Natural killer cell (primary cell): ENCODE data around the gene SNAP47. TPM values are rescaled to one million over a fixed set of nuclear protein-coding genes. Genes with fewer than 3 reads are reported as not detected.

Experiments
- ATAC-seq, 3 donors: fragments of 150-1000 bp in 2 of 3; fragments of 200-7000 bp in 1 of 3; cut with Tn5 transposase; 1 replicate in 1 of 3; 2 replicates in 2 of 3; pipeline ENCODE4 v1.10.0; 2021; ENCODE audit warnings: mild to moderate bottlenecking in 2 of 3, moderate library complexity in 2 of 3
- DNase-seq, 2 donors: peaks; one replicate each; pipeline versions ENCODE4 v3.0.0 to v3.0.0-alpha.2; 2013 to 2021; ENCODE audit warnings: mixed read lengths in 1 of 2
- H3K27ac ChIP-seq: one replicate; pipeline ENCODE4 v1.5.1; 2013; ENCODE audit warnings: mild to moderate bottlenecking, low read length
- H3K27me3 ChIP-seq: one replicate; pipeline ENCODE4 v1.6.1; 2013; ENCODE audit warnings: low read length; ENCODE audit not compliant: control insufficient read depth, insufficient read depth
- H3K36me3 ChIP-seq: one replicate; pipeline ENCODE4 v1.6.1; 2013; ENCODE audit warnings: low read length; ENCODE audit not compliant: control insufficient read depth, insufficient read depth
- H3K4me1 ChIP-seq: one replicate; pipeline ENCODE4 v1.6.1; 2013; ENCODE audit warnings: low read length; ENCODE audit not compliant: control insufficient read depth, insufficient read depth
- H3K4me3 ChIP-seq: one replicate; pipeline ENCODE4 v1.5.1; 2013; ENCODE audit warnings: low read length
- H3K9me3 ChIP-seq: one replicate; pipeline ENCODE4 v1.6.1; 2013; ENCODE audit warnings: low read length; ENCODE audit not compliant: control insufficient read depth, insufficient read depth
- H3K27ac Mint-ChIP-seq, 2 donors: one replicate each; pipeline ENCODE4 v1.8.0; 2022; ENCODE audit warnings: mild to moderate bottlenecking in 2 of 2, mixed read lengths in 2 of 2, moderate library complexity in 1 of 2
- H3K27me3 Mint-ChIP-seq, 2 donors: one replicate each; pipeline ENCODE4 v1.8.0; 2022; ENCODE audit warnings: low read depth in 2 of 2, mixed read lengths in 2 of 2
- H3K36me3 Mint-ChIP-seq: one replicate; pipeline ENCODE4 v1.8.0; 2022; ENCODE audit warnings: mixed read lengths
- H3K4me1 Mint-ChIP-seq, 2 donors: one replicate each; pipeline ENCODE4 v1.8.0; 2022; ENCODE audit warnings: mixed read lengths in 2 of 2
- H3K4me3 Mint-ChIP-seq: one replicate; pipeline ENCODE4 v1.8.0; 2022; ENCODE audit warnings: mild to moderate bottlenecking, moderate library complexity, mixed read lengths
- H3K9me3 Mint-ChIP-seq, 2 donors: one replicate each; pipeline ENCODE4 v1.8.0; 2022; ENCODE audit warnings: mixed read lengths in 2 of 2
- WGBS: methylation state at CpG from one replicate; pipeline ENCODE4 v1.1.7; 2013; ENCODE audit warnings: missing lambda C conversion rate; ENCODE audit not compliant: insufficient coverage; 5-methylcytosine and 5-hydroxymethylcytosine counted together
- intact Hi-C: fragments of 100-400 bp; cut with micrococcal nuclease; formaldehyde crosslinking; loops from one replicate; pipeline ENCODE4 v1.14.2; 2022
- total RNA-seq, 4 donors: library from RNA; stranded (reverse); fragments of 120-200 nt in 1 of 4; gene quantifications; one replicate each; pipeline versions ENCODE4 v1.2.3 to v1.2.4, GENCODE V29; 2013 to 2022
- TF ChIP-seq, protein P1 (sequence below): fragments of 200-600 bp; IDR thresholded peaks from one replicate; pipeline ENCODE4 v1.8.0; 2022; ENCODE audit warnings: antibody characterized with exemption

SNAP47 gene
- total RNA-seq, 3 donors from 2014 or later (not counting 1 experiment from before 2014, with no cell fraction given): 19.0 to 24.2 (median 23.1) TPM

DNA sequence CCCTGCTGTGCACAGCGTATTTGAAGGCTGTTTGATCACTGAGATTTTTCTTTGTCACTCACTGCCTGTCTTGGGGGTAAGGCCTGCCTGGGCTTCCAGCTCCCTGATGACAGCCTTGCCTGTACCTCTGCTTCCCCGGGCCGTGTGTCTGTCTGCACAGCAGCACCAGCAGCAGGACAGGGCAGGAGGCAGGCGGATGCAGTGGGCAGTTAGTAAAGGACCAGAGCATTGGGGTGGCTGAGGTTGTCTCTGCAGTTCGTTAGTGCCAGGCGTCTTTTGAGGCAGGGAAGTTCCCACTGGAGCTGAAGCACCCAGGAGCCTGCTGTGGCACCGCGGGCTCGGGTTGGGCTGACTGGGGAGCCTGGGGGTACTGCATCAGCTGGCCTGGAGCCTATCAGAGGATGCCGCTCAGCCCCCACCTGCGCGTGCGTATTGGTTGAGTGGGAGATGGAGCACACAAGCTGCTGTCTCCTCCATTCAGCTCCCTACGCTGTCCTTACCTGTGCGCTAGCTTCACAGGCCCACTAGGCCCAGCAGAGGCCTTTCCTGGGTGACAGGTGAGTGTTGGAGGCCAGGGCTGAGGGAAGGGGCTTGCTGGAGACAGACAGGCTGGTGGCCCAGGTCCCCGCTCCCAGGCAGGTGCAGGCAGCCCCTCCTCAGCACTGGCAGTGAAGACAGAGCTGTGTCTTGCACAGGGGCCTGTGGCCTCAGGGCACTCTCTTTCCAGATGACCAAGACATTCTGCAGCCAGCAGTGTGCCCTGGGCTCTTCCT is 28.2 kb downstream of the SNAP47 start:
- peaks cover 69 to 72% of the 10 kb centered on the region in 2 donors for H3K4me1 Mint-ChIP-seq
- no peak overlapping the region for H3K4me3 ChIP-seq

DNA sequence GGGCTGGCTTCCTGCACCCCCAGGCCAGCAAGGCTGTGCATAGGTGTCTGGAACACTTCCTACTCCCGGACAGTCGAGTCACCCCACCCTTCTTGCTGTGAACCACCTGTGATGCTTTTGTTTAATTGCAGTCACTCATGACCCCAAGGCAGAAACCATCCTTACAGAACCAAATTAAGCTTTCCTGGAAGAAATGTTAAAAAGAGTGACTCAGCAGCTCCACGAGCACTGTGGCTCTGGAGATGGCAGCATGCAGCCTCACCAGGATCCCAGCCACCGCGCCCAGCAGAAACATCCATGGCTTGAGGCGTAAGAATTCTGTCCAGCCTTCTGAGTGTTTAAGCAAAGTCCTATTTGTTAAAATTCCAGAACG is 28.8 kb downstream of the SNAP47 start:
- Histone ChIP-seq H3K36me3 (peaks cover 24% of the 10 kb centered on the region), H3K4me3 (no peak overlapping the region), H3K9me3 (no peaks in the 10 kb centered on the region), H3K4me1 (peaks cover 73% of the 10 kb centered on the region), H3K27ac (no peak overlapping the region), H3K27me3 (no peaks in the 10 kb centered on the region)
- Mint-ChIP-seq H3K4me1 (peaks cover 75 to 77% of the 10 kb centered on the region in 2 donors), H3K9me3 (no peaks in the 10 kb centered on the region), H3K36me3 (peaks cover 7% of the 10 kb centered on the region), H3K27ac (no peak overlapping the region), H3K4me3 (peak overlapping the region; percentile 25), H3K27me3 (peaks cover 7 to 14% of the 10 kb centered on the region in 2 donors)
- DNase-seq (no peak), ATAC-seq (no peak)
- WGBS: 83% methylated on average over 7 of the region's 7 CpGs
- intact Hi-C loops: no loop called here
- TF ChIP-seq, protein P1, sequence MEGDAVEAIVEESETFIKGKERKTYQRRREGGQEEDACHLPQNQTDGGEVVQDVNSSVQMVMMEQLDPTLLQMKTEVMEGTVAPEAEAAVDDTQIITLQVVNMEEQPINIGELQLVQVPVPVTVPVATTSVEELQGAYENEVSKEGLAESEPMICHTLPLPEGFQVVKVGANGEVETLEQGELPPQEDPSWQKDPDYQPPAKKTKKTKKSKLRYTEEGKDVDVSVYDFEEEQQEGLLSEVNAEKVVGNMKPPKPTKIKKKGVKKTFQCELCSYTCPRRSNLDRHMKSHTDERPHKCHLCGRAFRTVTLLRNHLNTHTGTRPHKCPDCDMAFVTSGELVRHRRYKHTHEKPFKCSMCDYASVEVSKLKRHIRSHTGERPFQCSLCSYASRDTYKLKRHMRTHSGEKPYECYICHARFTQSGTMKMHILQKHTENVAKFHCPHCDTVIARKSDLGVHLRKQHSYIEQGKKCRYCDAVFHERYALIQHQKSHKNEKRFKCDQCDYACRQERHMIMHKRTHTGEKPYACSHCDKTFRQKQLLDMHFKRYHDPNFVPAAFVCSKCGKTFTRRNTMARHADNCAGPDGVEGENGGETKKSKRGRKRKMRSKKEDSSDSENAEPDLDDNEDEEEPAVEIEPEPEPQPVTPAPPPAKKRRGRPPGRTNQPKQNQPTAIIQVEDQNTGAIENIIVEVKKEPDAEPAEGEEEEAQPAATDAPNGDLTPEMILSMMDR: no peak

More for the DNA sequence above, 28.2 kb downstream of the SNAP47 start:
- peaks cover 23% of the 10 kb centered on the region for H3K36me3 ChIP-seq
- intact Hi-C loops: loop anchor here (2.0 kb wide), 1 partner anchor 183 kb away; the partner anchor contains the start of gene WNT9A
- H3K27ac ChIP-seq: no peak overlapping the region
- H3K9me3 Mint-ChIP-seq: no peaks in the 10 kb centered on the region
- TF ChIP-seq, protein P1: no peak
- H3K27me3 ChIP-seq: no peaks in the 10 kb centered on the region
- H3K36me3 Mint-ChIP-seq: peaks cover 7% of the 10 kb centered on the region
- peaks cover 3 to 8% of the 10 kb centered on the region in 2 donors for H3K27me3 Mint-ChIP-seq
- no peak for ATAC-seq
- H3K4me3 Mint-ChIP-seq: peak overlapping the region; percentile 76
- DNase-seq: peak in 1 of 2 donors; percentile 30
- peak overlapping the region; percentile 41 to 74 for H3K27ac Mint-ChIP-seq
- H3K4me1 ChIP-seq: peaks cover 72% of the 10 kb centered on the region
- no peaks in the 10 kb centered on the region for H3K9me3 ChIP-seq
- WGBS: 95% methylated on average over 16 of the region's 16 CpGs

DNA sequence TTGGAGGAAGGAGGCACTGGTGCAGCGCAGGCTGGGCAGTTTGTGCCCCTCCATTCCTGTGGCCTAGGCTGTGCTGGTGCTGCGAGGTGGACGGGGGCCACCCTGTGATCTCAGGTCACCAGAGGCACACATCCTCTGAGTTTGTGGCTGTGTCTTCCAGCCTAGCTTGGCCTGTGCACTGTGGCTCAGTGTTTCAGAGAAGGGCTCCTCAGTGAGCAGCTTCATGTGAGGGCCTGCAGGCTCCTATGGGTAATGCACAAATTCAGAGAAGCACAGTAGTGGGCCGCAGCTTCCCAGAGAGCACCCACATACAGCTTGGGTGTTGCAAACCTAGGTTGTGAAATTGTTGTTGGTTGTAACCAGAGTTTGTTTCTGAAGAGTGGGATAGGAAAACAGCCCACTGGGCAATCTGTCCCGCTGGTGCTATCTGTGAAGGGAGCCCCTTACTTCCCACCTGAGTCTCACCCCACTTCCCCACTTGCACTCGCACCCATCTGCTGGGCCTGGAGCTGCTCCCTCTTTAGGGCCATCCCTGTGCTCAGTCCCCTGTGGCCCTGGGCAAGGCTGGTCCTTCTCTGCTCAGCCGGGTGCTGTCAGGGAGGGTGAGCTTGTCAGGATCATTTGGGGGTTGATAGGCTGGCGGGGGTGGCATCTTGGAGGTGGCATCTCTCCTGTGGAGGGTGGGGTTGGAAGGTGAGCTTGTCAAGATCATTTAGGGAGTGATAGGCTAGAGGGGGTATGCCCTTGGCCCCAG is 30.2 kb downstream of the SNAP47 start:
- ATAC-seq (no peak), DNase-seq (peak in 1 of 2 donors; percentile 20)
- Mint-ChIP-seq H3K4me3 (peak overlapping the region; percentile 4), H3K9me3 (no peaks in the 10 kb centered on the region), H3K27me3 (peaks cover 13 to 14% of the 10 kb centered on the region in 2 donors), H3K36me3 (peaks cover 7% of the 10 kb centered on the region), H3K27ac (peak overlapping the region; percentile 77 to 82), H3K4me1 (peaks cover 76 to 77% of the 10 kb centered on the region in 2 donors)
- Histone ChIP-seq H3K4me3 (no peak overlapping the region), H3K36me3 (peaks cover 11% of the 10 kb centered on the region), H3K27me3 (peaks cover 2% of the 10 kb centered on the region), H3K27ac (no peak overlapping the region), H3K4me1 (peaks cover 73% of the 10 kb centered on the region), H3K9me3 (no peaks in the 10 kb centered on the region)
- intact Hi-C loops: loop anchor here (1.0 kb wide), 1 partner anchor 9 kb away; no protein-coding TSS in a partner anchor
- TF ChIP-seq, protein P1: no peak
- 78% methylated on average over 8 of the region's 8 CpGs for WGBS
